Omental fat pad (tissue), 4 donors: Measurements from ENCODE around the gene NUP107. TPM values are rescaled to one million over a fixed set of nuclear protein-coding genes. Genes with fewer than 3 reads are reported as not detected.
"Not testable (repeated sequence)": the region's sequence is repeated elsewhere in the genome, so short reads cannot be mapped to it uniquely, and the experiment has no call there.

Experiments used
- ATAC-seq: fragments of 150-250 bp; one replicate; pipeline ENCODE4 v1.9.1; 2016; ENCODE audit warnings: mild to moderate bottlenecking, moderate library complexity; ENCODE audit not compliant: low FRiP score
- DNase-seq: peaks from one replicate; pipeline ENCODE4 v3.0.0-alpha.2; 2019; ENCODE audit warnings: low spot score
- CTCF ChIP-seq, 3 donors: fragments of 450-650 bp; IDR thresholded peaks; one replicate each; pipeline ENCODE4 v1.5.1; 2016 to 2017; ENCODE audit warnings: antibody characterized with exemption in 3 of 3, mild to moderate bottlenecking in 3 of 3, moderate library complexity in 2 of 3
- total RNA-seq, 4 donors: library from RNA; depleted of rRNA; stranded (reverse); fragments of >200 nt; gene quantifications; one replicate each; pipeline ENCODE4 v1.1.0, GENCODE V29; 2016

NUP107 gene
- 10 to 100 TPM; 27.1 to 48.9 (median 29.8) TPM for total RNA-seq

GRCh38 chr12:68686595-68687521, at the start of gene NUP107:
Gene NUP107, plus strand, starts transcription at chr12:68686978. Its CDS starts 88 bp downstream, at chr12:68687066.
- ATAC-seq (peak; percentile 100), DNase-seq (peak; percentile 98)
- no peak for TF ChIP-seq CTCF (IDR thresholded peaks at IDR 0.05)

DNA sequence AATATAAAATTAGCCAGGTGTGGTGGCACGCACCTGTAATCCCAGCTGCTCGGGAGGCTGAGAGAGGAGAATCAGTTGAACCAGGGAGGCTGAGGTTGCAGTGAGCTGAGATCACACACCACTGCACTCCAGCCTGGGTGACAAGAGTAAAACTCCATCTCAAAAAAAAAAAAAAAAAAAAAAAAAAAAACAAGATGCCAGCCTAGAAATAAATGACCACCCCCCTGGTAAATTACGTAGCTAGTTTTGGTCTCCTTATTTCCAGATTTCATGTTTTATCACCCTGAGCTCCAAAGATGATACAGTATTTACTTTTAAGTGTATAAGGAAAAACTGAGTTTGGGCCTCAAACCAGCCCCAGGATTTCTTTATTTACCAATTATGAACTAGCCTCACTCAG, 49.3 kb upstream of the NUP107 start:
- DNase-seq, ATAC-seq: not testable (repeated sequence)

GRCh38 chr12:68638171-68638570, 48.6 kb upstream of the NUP107 start:
- ATAC-seq (no peak), DNase-seq (no peak)
- TF ChIP-seq CTCF (IDR thresholded peaks at IDR 0.05), result no peak

DNA sequence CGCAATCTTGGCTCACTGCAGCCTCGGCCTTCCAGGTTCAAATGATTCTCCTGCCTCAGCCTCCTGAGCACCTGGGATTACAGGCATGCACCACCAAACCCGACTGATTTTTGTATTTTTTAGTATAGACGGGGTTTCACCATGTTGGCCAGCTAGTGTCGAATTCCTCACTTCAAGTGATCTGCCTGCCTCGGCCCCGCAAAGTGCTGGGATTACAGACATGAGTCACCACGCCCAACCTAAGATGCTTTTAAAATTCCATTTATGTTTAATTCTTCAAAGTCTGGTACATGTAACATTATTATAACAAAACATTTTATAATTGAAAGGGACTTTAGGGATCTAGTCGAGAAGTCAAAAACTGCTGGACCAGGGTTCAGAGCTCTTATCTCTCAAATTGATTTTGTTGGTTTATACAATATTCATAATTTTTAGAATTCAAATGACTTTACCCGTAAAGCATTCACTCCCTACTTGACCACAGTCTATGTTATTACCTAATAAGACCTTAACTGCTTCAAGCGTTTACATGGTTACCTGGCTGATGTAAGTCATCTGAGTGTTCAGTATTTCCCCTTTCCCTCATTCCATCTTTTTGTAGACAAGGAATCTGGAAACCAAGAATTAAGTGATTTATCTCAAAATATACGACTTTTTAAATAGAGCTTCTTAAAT, 47.9 kb upstream of the NUP107 start:
- no peak for TF ChIP-seq CTCF (IDR thresholded peaks at IDR 0.05)
- DNase-seq (no peak), ATAC-seq (no peak)

DNA sequence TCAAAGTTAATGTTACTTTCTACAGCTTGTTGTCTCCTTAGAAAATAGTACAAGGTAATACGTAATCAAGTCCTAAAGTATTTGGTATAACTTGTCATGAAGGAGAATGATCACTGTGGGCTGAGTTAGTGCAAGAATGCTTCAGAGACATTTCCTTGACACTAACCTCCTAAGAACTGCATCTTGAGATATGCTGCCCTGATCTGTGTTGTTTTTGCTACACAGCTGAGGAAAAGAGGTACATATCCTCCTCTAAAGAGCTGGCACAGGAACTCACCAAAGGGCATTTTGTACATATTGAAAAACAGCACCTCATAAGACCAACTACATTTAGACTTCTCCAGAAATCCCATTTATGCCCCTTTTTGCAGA, 47.4 kb upstream of the NUP107 start:
- ATAC-seq, result no peak
- TF ChIP-seq CTCF (IDR thresholded peaks at IDR 0.05), result no peak
- no peak for DNase-seq

- TF ChIP-seq CTCF (IDR thresholded peaks at IDR 0.05), result no peak
- ATAC-seq (no peak), DNase-seq (no peak)
These were observed 45.6 kb upstream of the NUP107 start for GRCh38 chr12:68641138-68641537.

- ATAC-seq, result no peak
- TF ChIP-seq CTCF (IDR thresholded peaks at IDR 0.05), result no peak
- DNase-seq, result no peak
These were observed 40.3 kb upstream of the NUP107 start for GRCh38 chr12:68646484-68646883.
